GM23248 (cell line): Measurements from ENCODE around the gene GINS3. TPM values are rescaled to one million over a fixed set of nuclear protein-coding genes. Genes with fewer than 3 reads are reported as not detected.
"Not testable (repeated sequence)": the region's sequence is repeated elsewhere in the genome, so short reads cannot be mapped to it uniquely, and the experiment has no call there.

Source experiments
- DNase-seq: peaks from one replicate; pipeline ENCODE4 v3.0.0-alpha.2; 2015
- H2AFZ ChIP-seq: fragments of 200-600 bp; sonication (generic); 2 replicates; pipeline ENCODE4 v1.6.1; 2016; ENCODE audit warnings: antibody characterized with exemption
- H3F3A ChIP-seq: fragments of 200-600 bp; sonication (generic); 2 replicates; pipeline ENCODE4 v1.6.1; 2016; ENCODE audit warnings: mild to moderate bottlenecking, antibody characterized with exemption, mixed run types; ENCODE audit not compliant: insufficient read depth
- H3K27ac ChIP-seq: fragments of 200-600 bp; sonication (generic); 2 replicates; pipeline ENCODE4 v1.5.1; 2016; ENCODE audit warnings: mild to moderate bottlenecking
- H3K27me3 ChIP-seq: fragments of 200-600 bp; sonication (generic); replicated peaks from 2 replicates; pipeline ENCODE4 v1.6.1; 2016; ENCODE audit warnings: mild to moderate bottlenecking; ENCODE audit not compliant: insufficient read depth
- H3K36me3 ChIP-seq: fragments of 200-600 bp; sonication (generic); 2 replicates; pipeline ENCODE4 v1.6.1; 2016; ENCODE audit warnings: low read depth, mild to moderate bottlenecking
- H3K4me1 ChIP-seq: fragments of 200-600 bp; sonication (generic); 2 replicates; pipeline ENCODE4 v1.6.1; 2016; ENCODE audit warnings: mild to moderate bottlenecking; ENCODE audit not compliant: insufficient read depth
- H3K4me2 ChIP-seq: fragments of 200-600 bp; sonication (generic); one replicate; pipeline ENCODE4 v1.6.1; 2016; ENCODE audit warnings: mild to moderate bottlenecking; ENCODE audit not compliant: unreplicated experiment
- H3K4me3 ChIP-seq: fragments of 200-600 bp; sonication (generic); 2 replicates; pipeline ENCODE4 v1.5.1; 2016; ENCODE audit warnings: mild to moderate bottlenecking
- H3K79me2 ChIP-seq: fragments of 200-600 bp; sonication (generic); 2 replicates; pipeline ENCODE4 v1.6.1; 2016; ENCODE audit warnings: mild to moderate bottlenecking; ENCODE audit not compliant: insufficient read depth
- H3K9ac ChIP-seq: fragments of 200-600 bp; sonication (generic); 2 replicates; pipeline ENCODE4 v1.6.1; 2016; ENCODE audit warnings: mild to moderate bottlenecking
- H3K9me2 ChIP-seq: fragments of 200-600 bp; sonication (generic); 2 replicates; pipeline ENCODE4 v1.6.1; 2016; ENCODE audit warnings: mixed run types, mild to moderate bottlenecking, moderate library complexity; ENCODE audit not compliant: insufficient read depth
- H3K9me3 ChIP-seq: fragments of 200-600 bp; sonication (generic); one replicate; pipeline ENCODE4 v1.6.1; 2017; ENCODE audit warnings: low read depth
- H4K20me1 ChIP-seq: fragments of 200-600 bp; sonication (generic); 2 replicates; pipeline ENCODE4 v1.6.0; 2016; ENCODE audit not compliant: insufficient read depth
- EZH2 ChIP-seq: fragments of 200-600 bp; sonication (generic); IDR thresholded peaks from 2 replicates; pipeline ENCODE4 v1.6.1; 2018; ENCODE audit warnings: antibody characterized with exemption, mild to moderate bottlenecking; ENCODE audit not compliant: insufficient read depth, poor library complexity, severe bottlenecking
- EZH2phosphoT487 ChIP-seq: fragments of 200-600 bp; sonication (generic); IDR thresholded peaks from 2 replicates; pipeline ENCODE4 v1.6.1; 2018; ENCODE audit warnings: antibody characterized with exemption, moderate library complexity, mild to moderate bottlenecking, low read depth; ENCODE audit not compliant: insufficient read depth
- WGBS, 2 experiments: methylation state at CpG; one replicate each; pipeline ENCODE4 v1.1.6; 2015 to 2017; ENCODE audit warnings: low lambda C conversion rate in 2 of 2, low coverage in 1 of 2; ENCODE audit errors: missing lambda C conversion rate in 2 of 2; 5-methylcytosine and 5-hydroxymethylcytosine counted together
- in situ Hi-C: fragments of 300-500 bp; cut with MboI; formaldehyde crosslinking; loops from 2 replicates; pipeline ENCODE4 v1.15.0; 2020
- polyA plus RNA-seq: library from polyadenylated mRNA; unstranded; fragments of >200 nt; fragmentation: Nextera tagmentation; extraction: Ambion mirVana; gene quantifications from 2 replicates; pipeline ENCODE4 v1.2.1, GENCODE V29; 2016
- total RNA-seq: library from RNA; depleted of rRNA; stranded (reverse); fragments of >200 nt; shearing (Covaris generic); gene quantifications from 2 replicates; pipeline ENCODE4 v1.2.3, GENCODE V29; 2014

GINS3 gene
- total and polyA plus RNA-seq, 2 experiments from 2014 or later, result 2.9 TPM

- Histone ChIP-seq H3K27ac (no peak overlapping the region), H3F3A (no peaks in the 10 kb centered on the region), H3K79me2 (no peaks in the 10 kb centered on the region), H3K9me2 (no peaks in the 10 kb centered on the region), H3K4me1 (peaks cover 11% of the 10 kb centered on the region), H3K9ac (no peak overlapping the region), H3K9me3 (no peaks in the 10 kb centered on the region), H3K4me2 (no peak overlapping the region), H4K20me1 (no peaks in the 10 kb centered on the region), H2AFZ (no peak overlapping the region), H3K27me3 (no peaks in the 10 kb centered on the region), H3K4me3 (no peak overlapping the region), H3K36me3 (no peaks in the 10 kb centered on the region)
- TF ChIP-seq EZH2phosphoT487 (no peak), EZH2 (no peak)
- no peak for DNase-seq
- 92 to 95% methylated on average over 2 of the region's 2 CpGs for WGBS, 2 experiments
- in situ Hi-C loops, result no loop called here
Measured at GRCh38 chr16:58411336-58411735, 19.1 kb downstream of the GINS3 start.

GRCh38 chr16:58411736-58412614 is 19.7 kb downstream of the GINS3 start:
- H3K9me2 ChIP-seq, result no peaks in the 10 kb centered on the region
- no peak overlapping the region for H3K4me2 ChIP-seq
- no peaks in the 10 kb centered on the region for H3F3A ChIP-seq
- H3K36me3 ChIP-seq, result no peaks in the 10 kb centered on the region
- in situ Hi-C loops, result no loop called here
- WGBS, 2 experiments, result 96% methylated on average over 7 of the region's 7 CpGs
- H2AFZ ChIP-seq, result no peak overlapping the region
- TF ChIP-seq EZH2phosphoT487 (no peak), EZH2 (no peak)
- H3K9me3 ChIP-seq, result no peaks in the 10 kb centered on the region
- H3K9ac ChIP-seq, result no peak overlapping the region
- H3K79me2 ChIP-seq, result no peaks in the 10 kb centered on the region
- no peak for DNase-seq
- no peaks in the 10 kb centered on the region for H3K27me3 ChIP-seq
- H3K27ac ChIP-seq, result no peak overlapping the region
- H3K4me1 ChIP-seq, result peaks cover 11% of the 10 kb centered on the region
- no peak overlapping the region for H3K4me3 ChIP-seq
- H4K20me1 ChIP-seq, result no peaks in the 10 kb centered on the region

GRCh38 chr16:58412615-58412970 is 20.3 kb downstream of the GINS3 start:
- H3K4me1 ChIP-seq, result peaks cover 11% of the 10 kb centered on the region
- H3F3A ChIP-seq, H3K4me3 ChIP-seq, H3K79me2 ChIP-seq, H3K4me2 ChIP-seq, H2AFZ ChIP-seq, H3K9me3 ChIP-seq, H3K36me3 ChIP-seq, in situ Hi-C loops, H4K20me1 ChIP-seq, H3K9ac ChIP-seq, H3K27ac ChIP-seq, H3K27me3 ChIP-seq, DNase-seq, H3K9me2 ChIP-seq: not testable (repeated sequence)
- WGBS, 2 experiments, result 88 to 100% methylated on average over 5 of the region's 5 CpGs

GRCh38 chr16:58413359-58413758 is 21.1 kb downstream of the GINS3 start:
- Histone ChIP-seq H3K9me3 (no peaks in the 10 kb centered on the region), H3K4me1 (peaks cover 11% of the 10 kb centered on the region), H3K9me2 (no peaks in the 10 kb centered on the region), H3K9ac (no peak overlapping the region), H3F3A (no peaks in the 10 kb centered on the region), H2AFZ (no peak overlapping the region), H3K27me3 (no peaks in the 10 kb centered on the region), H4K20me1 (no peaks in the 10 kb centered on the region), H3K4me2 (no peak overlapping the region), H3K79me2 (no peaks in the 10 kb centered on the region), H3K27ac (no peak overlapping the region), H3K4me3 (no peak overlapping the region), H3K36me3 (no peaks in the 10 kb centered on the region)
- in situ Hi-C loops, result no loop called here
- WGBS, 2 experiments, result 70% methylated on average over 6 of the region's 6 CpGs
- DNase-seq, result no peak
- TF ChIP-seq EZH2phosphoT487 (no peak), EZH2 (no peak)
